Fibroblast of lung (primary cell): ENCODE results near the gene CPSF3. TPM values are rescaled to one million over a fixed set of nuclear protein-coding genes. Genes with fewer than 3 reads are reported as not detected.

ENCODE experiments used
- DNase-seq, 2 donors: peaks; one replicate each; pipeline versions ENCODE4 v3.0.0 to v3.0.0-alpha.2; 2010; ENCODE audit warnings: low read depth in 2 of 2
- H2AFZ ChIP-seq: 2 replicates; pipeline ENCODE4 v1.5.1; 2012; ENCODE audit warnings: low read length, control low read depth, inconsistent platforms
- H3K27ac ChIP-seq: 2 replicates; pipeline ENCODE4 v1.5.1; 2011; ENCODE audit warnings: low read length, control low read depth; ENCODE audit not compliant: insufficient read depth
- H3K27me3 ChIP-seq: 2 replicates; pipeline ENCODE4 v1.5.1; 2011; ENCODE audit warnings: mild to moderate bottlenecking, low read length; ENCODE audit not compliant: control insufficient read depth, insufficient read depth
- H3K36me3 ChIP-seq: 2 replicates; pipeline ENCODE4 v1.5.1; 2011; ENCODE audit warnings: low read length; ENCODE audit not compliant: control insufficient read depth, insufficient read depth
- H3K4me1 ChIP-seq: 2 replicates; pipeline ENCODE4 v1.5.1; 2011; ENCODE audit warnings: low read length; ENCODE audit not compliant: control insufficient read depth, insufficient read depth; ENCODE audit errors: extremely low read depth
- H3K4me2 ChIP-seq: 2 replicates; pipeline ENCODE4 v1.5.1; 2011; ENCODE audit warnings: low read length, control low read depth; ENCODE audit not compliant: insufficient read depth; ENCODE audit errors: extremely low read depth
- H3K4me3 ChIP-seq, 4 experiments: fragments of 200-600 bp in 1 of 4; sonication (generic) in 1 of 4; replicated peaks in 1 of 4; 2 replicates each; pipeline ENCODE4 v1.5.1; 2011 to 2016; ENCODE audit warnings: low read length in 4 of 4, low read depth in 3 of 4, mild to moderate bottlenecking in 3 of 4, control low read depth in 2 of 4, inconsistent platforms in 1 of 4, mixed read lengths in 1 of 4; ENCODE audit not compliant: insufficient read depth in 1 of 4; ENCODE audit errors: control extremely low read depth in 1 of 4
- H3K79me2 ChIP-seq: 2 replicates; pipeline ENCODE4 v1.5.1; 2012; ENCODE audit warnings: mild to moderate bottlenecking, low read length, inconsistent platforms; ENCODE audit not compliant: control insufficient read depth, insufficient read depth
- H3K9ac ChIP-seq: 2 replicates; pipeline ENCODE4 v1.5.1; 2011; ENCODE audit warnings: mild to moderate bottlenecking, low read length, control low read depth; ENCODE audit not compliant: insufficient read depth
- H3K9me3 ChIP-seq: 2 replicates; pipeline ENCODE4 v1.5.1; 2012; ENCODE audit warnings: low read depth, low read length; ENCODE audit not compliant: control insufficient read depth, insufficient read depth
- H4K20me1 ChIP-seq: 2 replicates; pipeline ENCODE4 v1.5.1; 2011; ENCODE audit warnings: low read length; ENCODE audit not compliant: control insufficient read depth, insufficient read depth; ENCODE audit errors: extremely low read depth
- CTCF ChIP-seq, 2 donors: IDR thresholded peaks in 1 of 2; conservative IDR thresholded peaks in 1 of 2; 1 replicate in 1 of 2; 2 replicates in 1 of 2; pipeline ENCODE4 v1.5.1; 2011 to 2012; ENCODE audit warnings: low read length in 2 of 2, control low read depth in 1 of 2, inconsistent platforms in 1 of 2, low read depth in 1 of 2, mild to moderate bottlenecking in 1 of 2
- EZH2 ChIP-seq: IDR thresholded peaks from 2 replicates; pipeline ENCODE4 v1.5.1; 2012; ENCODE audit warnings: low read length, control low read depth, mild to moderate bottlenecking; ENCODE audit errors: missing control alignments
- polyA plus RNA-seq, 2 donors: library from polyadenylated mRNA; depleted of rRNA in 1 of 2; stranded (reverse) in 1 of 2; unstranded in 1 of 2; fragments of >200 nt; gene quantifications; 2 replicates each; pipeline ENCODE4 v1.2.1, GENCODE V29; 2011 to 2012; ENCODE audit warnings: missing spikeins in 1 of 2
- total RNA-seq: library from RNA; depleted of rRNA; stranded (reverse); fragments of >200 nt; gene quantifications from 2 replicates; pipeline ENCODE4 v1.2.1, GENCODE V29; 2014

Gene CPSF3
- total and polyA plus RNA-seq, 2 donors (not counting 1 experiment from before 2014, with no cell fraction given): 48.6 to 53.0 TPM

- TF ChIP-seq CTCF (conservative IDR thresholded peaks at IDR 0.05 in 1 of 2, IDR thresholded peaks at IDR 0.05 in 1 of 2; ENCODE audit: low read depth in 1 of 2, low read length in 2 of 2) (no peak), EZH2 (no peak)
- H3K27me3 ChIP-seq: no peaks in the 10 kb centered on the region
- no peak for DNase-seq
- no peaks in the 10 kb centered on the region for H3K9me3 ChIP-seq
- H3K4me3 ChIP-seq: no peak overlapping the region
- no peak overlapping the region for H3K4me2 ChIP-seq
- H3K27ac ChIP-seq: no peak overlapping the region
- no peak overlapping the region for H2AFZ ChIP-seq
- no peak overlapping the region for H3K9ac ChIP-seq
- peaks cover 2% of the 10 kb centered on the region for H3K36me3 ChIP-seq
- H4K20me1 ChIP-seq: no peaks in the 10 kb centered on the region
- no peaks in the 10 kb centered on the region for H3K79me2 ChIP-seq
- H3K4me1 ChIP-seq: peaks cover 4% of the 10 kb centered on the region
These were observed 11.0 kb downstream of the CPSF3 start for GRCh38 chr2:9434489-9434888.

GRCh38 chr2:9439536-9439935, 16.1 kb downstream of the CPSF3 start:
- Histone ChIP-seq H3K4me2 (peak overlapping the region; percentile 4), H3K36me3 (peaks cover 7% of the 10 kb centered on the region), H3K79me2 (no peaks in the 10 kb centered on the region), H4K20me1 (no peaks in the 10 kb centered on the region), H3K4me3 (no peak overlapping the region), H3K27me3 (no peaks in the 10 kb centered on the region), H3K9ac (no peak overlapping the region), H3K4me1 (peaks cover 10% of the 10 kb centered on the region), H3K27ac (peak overlapping the region; percentile 66), H2AFZ (no peak overlapping the region), H3K9me3 (no peaks in the 10 kb centered on the region)
- TF ChIP-seq EZH2 (no peak), CTCF (conservative IDR thresholded peaks at IDR 0.05 in 1 of 2, IDR thresholded peaks at IDR 0.05 in 1 of 2; ENCODE audit: low read depth in 1 of 2, low read length in 2 of 2) (no peak)
- peak in 1 of 2 donors; percentile 24 for DNase-seq

- H3K4me2 ChIP-seq: peak overlapping the region; percentile 4
These were observed 16.7 kb downstream of the CPSF3 start for GRCh38 chr2:9440058-9440727.

More at GRCh38 chr2:9440058-9440727, 16.7 kb downstream of the CPSF3 start:
- Histone ChIP-seq H3K79me2 (no peaks in the 10 kb centered on the region), H4K20me1 (no peaks in the 10 kb centered on the region), H3K27me3 (no peaks in the 10 kb centered on the region), H3K4me3 (no peak overlapping the region), H3K9ac (no peak overlapping the region), H3K4me1 (peaks cover 10% of the 10 kb centered on the region), H3K36me3 (peaks cover 7% of the 10 kb centered on the region), H2AFZ (no peak overlapping the region), H3K9me3 (no peaks in the 10 kb centered on the region), H3K27ac (peak overlapping the region; percentile 66)
- peak; percentile 63 to 67 for DNase-seq
- TF ChIP-seq CTCF (conservative IDR thresholded peaks at IDR 0.05 in 1 of 2, IDR thresholded peaks at IDR 0.05 in 1 of 2; ENCODE audit: low read depth in 1 of 2, low read length in 2 of 2): no peak
- TF ChIP-seq EZH2: no peak
